Loucy (cell line): Measurements from ENCODE around the gene PAX6.

Experiments
- CTCF ChIP-seq: fragments of 200-600 bp; sonication (generic); conservative IDR thresholded peaks from 2 replicates; pipeline ENCODE4 v1.5.1; 2014; ENCODE audit warnings: mild to moderate bottlenecking, antibody characterized with exemption, low read length
- EZH2phosphoT487 ChIP-seq: fragments of 200-600 bp; IDR thresholded peaks from 2 replicates; pipeline ENCODE4 v1.6.1; 2018; ENCODE audit warnings: antibody characterized with exemption, mild to moderate bottlenecking, moderate library complexity, borderline replicate concordance

- TF ChIP-seq EZH2phosphoT487 (no peak), CTCF (no peak)
These were observed 6.7 kb upstream of the PAX6 start for GRCh38 chr11:31817621-31818424.
